Measurements from ENCODE around the gene PSKH1. TPM values are rescaled to one million over a fixed set of nuclear protein-coding genes. Genes with fewer than 3 reads are reported as not detected.

The PSKH1 gene
- total RNA-seq, 2 experiments from 2014 or later: 21.3 to 21.5 TPM

GRCh38 chr16:67977005-67977404 is 84.0 kb downstream of the PSKH1 start:
- no peak overlapping the region for H3K4me3 Mint-ChIP-seq
- H3K4me1 Mint-ChIP-seq: no peaks in the 10 kb centered on the region
- H3K27ac Mint-ChIP-seq: no peak overlapping the region
- no peaks in the 10 kb centered on the region for H3K9me3 Mint-ChIP-seq
- ChIA-PET POLR2A (no interaction called here), CTCF (no interaction called here)
- DNase-seq: no peak
- no peaks in the 10 kb centered on the region for H3K36me3 Mint-ChIP-seq (ENCODE audit: low read depth)
- peaks cover 5% of the 10 kb centered on the region for H3K27me3 Mint-ChIP-seq

DNA sequence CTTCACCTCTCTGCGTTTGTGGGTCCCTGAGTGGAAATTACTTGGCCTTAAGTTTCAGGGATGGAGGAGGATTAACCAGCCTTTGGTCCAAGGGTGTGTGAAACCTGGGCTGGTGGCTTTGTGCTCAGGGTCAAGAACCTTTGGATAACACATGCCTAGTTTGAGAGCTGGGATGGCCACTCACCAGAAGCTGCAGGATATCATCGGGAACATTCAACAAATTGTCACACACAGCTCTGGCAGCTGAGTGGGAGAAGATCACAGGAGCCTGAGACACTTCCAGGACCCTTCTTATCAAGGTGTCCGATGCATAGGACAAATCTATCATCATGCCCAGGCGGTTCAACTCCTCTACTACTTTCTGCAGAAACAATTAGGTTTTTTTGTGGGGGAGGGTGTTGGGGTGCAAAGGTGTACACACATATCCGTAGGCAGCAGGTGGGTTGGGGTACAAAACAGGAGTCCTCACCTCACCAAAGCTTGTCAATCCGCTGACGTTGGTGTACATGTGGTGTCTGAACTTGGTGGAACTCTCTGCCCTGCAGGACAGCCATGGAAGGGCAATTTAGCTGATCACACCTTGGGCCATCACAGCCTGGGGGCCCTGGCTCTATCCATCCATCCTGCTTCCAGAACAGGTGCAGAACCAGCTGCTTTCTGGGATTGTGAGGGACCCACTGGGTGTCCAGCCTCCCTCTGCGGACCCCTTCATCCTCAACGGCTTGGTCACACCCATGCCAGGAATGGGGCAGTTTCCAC is 84.6 kb downstream of the PSKH1 start:
- Mint-ChIP-seq H3K27ac (no peak overlapping the region), H3K36me3 (ENCODE audit: low read depth) (no peaks in the 10 kb centered on the region), H3K9me3 (no peaks in the 10 kb centered on the region), H3K27me3 (peaks cover 5% of the 10 kb centered on the region), H3K4me3 (no peak overlapping the region), H3K4me1 (peaks cover under 1% of the 10 kb centered on the region)
- CTCF ChIA-PET: interaction anchor here (0.6 kb wide), 1 partner anchor 34 kb away, joined by 6 read pairs; no protein-coding TSS in a partner anchor
- POLR2A ChIA-PET: no interaction called here
- DNase-seq: no peak

Other genes with a start within 250 kb of the PSKH1 start
- gene CARMIL2, start 248.1 kb upstream of the PSKH1 start, total RNA-seq: 100 to 1,000 TPM; 203 to 226 TPM
- 10 to 100 TPM; 38.0 to 41.8 TPM for gene ACD, start 233.0 kb upstream of the PSKH1 start, total RNA-seq
- gene PARD6A, start 232.3 kb upstream of the PSKH1 start, total RNA-seq: 10 to 100 TPM; 11.6 to 13.0 TPM
- gene ENKD1, start 226.5 kb upstream of the PSKH1 start, total RNA-seq: 1 to 10 TPM; 8.0 to 8.2 TPM
- gene C16orf86, start 226.4 kb upstream of the PSKH1 start, total RNA-seq: 1 to 10 TPM; 3.8 to 4.8 TPM
- gene GFOD2, start 173.9 kb upstream of the PSKH1 start, total RNA-seq: 10 to 100 TPM; 11.2 to 11.9 TPM
- 10 to 100 TPM; 28.2 to 30.4 TPM for gene RANBP10, start 86.7 kb upstream of the PSKH1 start, total RNA-seq
- gene TSNAXIP1, start 86.4 kb upstream of the PSKH1 start, total RNA-seq: under 1 TPM; 0.27 to 0.33 TPM
- gene THAP11, start 50.9 kb upstream of the PSKH1 start, total RNA-seq: 10 to 100 TPM; 37.5 to 41.7 TPM
- gene NUTF2, start 46.3 kb upstream of the PSKH1 start, total RNA-seq: 100 to 1,000 TPM; 112 to 140 TPM
- gene CENPT, start 45.6 kb upstream of the PSKH1 start, total RNA-seq: 10 to 100 TPM; 62.1 to 64.0 TPM
- gene EDC4, start 20.2 kb upstream of the PSKH1 start, total RNA-seq: 100 to 1,000 TPM; 114 to 128 TPM
- 1 to 10 TPM; 1.5 to 2.5 TPM for gene NRN1L, start 8.4 kb upstream of the PSKH1 start, total RNA-seq
- gene CTRL, start 38.6 kb downstream of the PSKH1 start, total RNA-seq: 1 to 10 TPM; 7.2 to 9.4 TPM
- 100 to 1,000 TPM; 214 to 288 TPM for gene PSMB10, start 43.6 kb downstream of the PSKH1 start, total RNA-seq
- 10 to 100 TPM; 12.9 to 15.3 TPM for gene LCAT, start 50.9 kb downstream of the PSKH1 start, total RNA-seq
- 10 to 100 TPM; 27.1 to 29.5 TPM for gene SLC12A4, start 75.4 kb downstream of the PSKH1 start, total RNA-seq
- under 1 TPM; 0.10 TPM for gene DPEP3, start 87.2 kb downstream of the PSKH1 start, total RNA-seq
- 10 to 100 TPM; 12.4 to 14.2 TPM for gene DPEP2, start 106.2 kb downstream of the PSKH1 start, total RNA-seq
- gene DPEP2NB, start 122.7 kb downstream of the PSKH1 start, total RNA-seq: not detected
- gene DDX28, start 130.0 kb downstream of the PSKH1 start, total RNA-seq: 10 to 100 TPM; 12.9 to 14.4 TPM
- gene DUS2, start 130.0 kb downstream of the PSKH1 start, total RNA-seq: 10 to 100 TPM; 21.5 to 23.4 TPM
- 100 to 1,000 TPM; 146 to 159 TPM for gene NFATC3, start 192.1 kb downstream of the PSKH1 start, total RNA-seq

Data from activated CD4-positive, alpha-beta T cell treated with anti-CD3 and anti-CD28 coated beads, Interleukin-2, amount 10 ng/mL, durations not matched to agents 7 days and 5 days (primary cell).